HCT116 (cell line): ENCODE measurements around the gene PEX11A. TPM values are rescaled to one million over a fixed set of nuclear protein-coding genes. Genes with fewer than 3 reads are reported as not detected.

Experiments used
- ATAC-seq: fragments of 200-7000 bp; cut with Tn5 transposase; 2 replicates; pipeline ENCODE4 v1.9.1; 2020; ENCODE audit warnings: mild to moderate bottlenecking, moderate library complexity
- BruUV-seq: library from RNA; stranded (reverse); fragments of 400-500 nt; replicated peaks from 2 replicates; lab custom pipeline; 2021; lab: Mats Ljungman, UMichigan
- CTCF ChIA-PET: fragments of 300-600 bp; sonication (Branson Sonifier 250); formaldehyde crosslinking; loops from one replicate; lab custom pipeline; 2021; ENCODE audit warnings: antibody characterized with exemption; lab: Charles Lee
- POLR2A ChIA-PET: fragments of 300-600, 350-600 bp; sonication (Branson Sonifier 250); formaldehyde crosslinking; loops from one replicate; lab custom pipeline; 2021; ENCODE audit warnings: antibody characterized with exemption; lab: Charles Lee
- RAD21 ChIA-PET, 2 experiments: fragments of 300-600 bp; sonication (Branson Sonifier 250); formaldehyde crosslinking; loops; one replicate each; lab custom pipeline; 2023; ENCODE audit warnings: low total read pairs in 2 of 2; ENCODE audit not compliant: uncharacterized antibody in 2 of 2, unreplicated experiment in 2 of 2, low non-redundant PET in 1 of 2; lab: Charles Lee
- DNase-seq: peaks from one replicate; pipeline ENCODE4 v3.0.0-alpha.2; 2010; ENCODE audit warnings: low read depth, low spot score
- H2AFZ ChIP-seq: fragments of 200-600 bp; shearing (Covaris generic), sonication (generic); 2 replicates; pipeline ENCODE4 v1.6.1; 2017; ENCODE audit warnings: low read depth, mixed run types, mixed read lengths, antibody characterized with exemption, low read length; ENCODE audit not compliant: poor library complexity, severe bottlenecking
- H3K27ac ChIP-seq: 2 replicates; pipeline ENCODE4 v1.5.1; 2012; ENCODE audit warnings: low read depth, low read length
- H3K27me3 ChIP-seq: fragments of 200-600 bp; sonication (generic); 2 replicates; pipeline ENCODE4 v1.6.1; 2016; ENCODE audit warnings: mixed run types, low read length, mixed read lengths; ENCODE audit not compliant: insufficient read depth
- H3K36me3 ChIP-seq, 2 experiments: fragments of 200-500 bp in 1 of 2; fragments of 200-600 bp in 1 of 2; sonication (Bioruptor generic) in 1 of 2; sonication (generic) in 1 of 2; 2 replicates each; pipeline versions ENCODE4 v1.5.1 to v1.6.1; 2014 to 2016; ENCODE audit warnings: low read length in 2 of 2, inconsistent platforms in 1 of 2, mixed read lengths in 1 of 2, mixed run types in 1 of 2; ENCODE audit not compliant: insufficient read depth in 2 of 2, control insufficient read depth in 1 of 2
- H3K4me1 ChIP-seq, 2 experiments: fragments of 200-600 bp in 1 of 2; sonication (generic) in 1 of 2; 2 replicates each; pipeline versions ENCODE4 v1.5.1 to v1.6.1; 2012 to 2017; ENCODE audit warnings: low read length in 2 of 2, inconsistent platforms in 1 of 2, mild to moderate bottlenecking in 1 of 2, mixed read lengths in 1 of 2, mixed run types in 1 of 2, moderate library complexity in 1 of 2; ENCODE audit not compliant: insufficient read depth in 2 of 2, control insufficient read depth in 1 of 2
- H3K4me2 ChIP-seq: fragments of 200-600 bp; sonication (generic); 2 replicates; pipeline ENCODE4 v1.6.1; 2017; ENCODE audit warnings: mixed run types, low read length, mixed read lengths
- H3K4me3 ChIP-seq, 2 experiments: fragments of 200-600 bp in 1 of 2; sonication (generic) in 1 of 2; replicated peaks in 1 of 2; 2 replicates each; pipeline ENCODE4 v1.5.1; 2011 to 2016; ENCODE audit warnings: low read length in 2 of 2, control low read depth in 1 of 2, low read depth in 1 of 2, mild to moderate bottlenecking in 1 of 2, mixed read lengths in 1 of 2, mixed run types in 1 of 2
- H3K79me2 ChIP-seq: fragments of 200-600 bp; sonication (generic); 2 replicates; pipeline ENCODE4 v1.6.1; 2017; ENCODE audit warnings: mild to moderate bottlenecking, mixed run types, low read length, moderate library complexity, mixed read lengths; ENCODE audit not compliant: insufficient read depth
- H3K9ac ChIP-seq: fragments of 200-600 bp; sonication (generic); 2 replicates; pipeline ENCODE4 v1.6.1; 2016; ENCODE audit warnings: low read length, mixed read lengths
- H3K9me2 ChIP-seq: fragments of 200-600 bp; sonication (generic), shearing (Covaris generic); 2 replicates; pipeline ENCODE4 v1.6.1; 2017; ENCODE audit warnings: mixed run types, mild to moderate bottlenecking, moderate library complexity; ENCODE audit not compliant: insufficient read depth
- H3K9me3 ChIP-seq, 2 experiments: fragments of 200-500 bp in 1 of 2; fragments of 200-600 bp in 1 of 2; sonication (Bioruptor generic) in 1 of 2; sonication (generic) in 1 of 2; 2 replicates each; pipeline ENCODE4 v1.6.1; 2014 to 2017; ENCODE audit warnings: low read length in 2 of 2, mixed read lengths in 2 of 2, inconsistent platforms in 1 of 2, low read depth in 1 of 2, mild to moderate bottlenecking in 1 of 2, mixed run types in 1 of 2, moderate library complexity in 1 of 2; ENCODE audit not compliant: control insufficient read depth in 1 of 2, insufficient read depth in 1 of 2
- H4K20me1 ChIP-seq: fragments of 200-600 bp; sonication (generic), shearing (Covaris generic); 2 replicates; pipeline ENCODE4 v1.6.1; 2017; ENCODE audit warnings: mixed run types, mild to moderate bottlenecking, moderate library complexity; ENCODE audit not compliant: insufficient read depth
- EGR1 ChIP-seq: IDR thresholded peaks from 2 replicates; pipeline ENCODE4 v1.6.1; 2012; ENCODE audit warnings: low read depth
- EZH2phosphoT487 ChIP-seq: fragments of 200-600 bp; IDR thresholded peaks from 2 replicates; pipeline ENCODE4 v1.6.1; 2018; ENCODE audit warnings: antibody characterized with exemption, borderline replicate concordance
- FOSL1 ChIP-seq: IDR thresholded peaks from 2 replicates; pipeline ENCODE4 v1.6.1; 2012; ENCODE audit warnings: low read depth
- POLR2A ChIP-seq: IDR thresholded peaks from 2 replicates; pipeline ENCODE4 v1.7.0; 2011; ENCODE audit warnings: borderline replicate concordance; ENCODE audit not compliant: insufficient read depth, insufficient read length; ENCODE audit errors: extremely low read depth
- POLR2AphosphoS5 ChIP-seq: IDR thresholded peaks from 2 replicates; pipeline ENCODE4 v1.6.1; 2011; ENCODE audit warnings: mild to moderate bottlenecking, low read depth, low read length, moderate library complexity
- RAD21 ChIP-seq: IDR thresholded peaks from 2 replicates; pipeline ENCODE4 v1.6.1; 2012; ENCODE audit warnings: low read depth, mild to moderate bottlenecking
- SP1 ChIP-seq: IDR thresholded peaks from 2 replicates; pipeline ENCODE4 v1.6.1; 2012; ENCODE audit warnings: low read depth
- TCF7L2 ChIP-seq: IDR thresholded peaks from 2 replicates; pipeline ENCODE4 v1.7.0; 2011; ENCODE audit warnings: borderline replicate concordance, inconsistent platforms; ENCODE audit not compliant: insufficient read depth, insufficient read length; ENCODE audit errors: extremely low read depth
- YY1 ChIP-seq: IDR thresholded peaks from 2 replicates; pipeline ENCODE4 v1.6.1; 2011; ENCODE audit warnings: low read length, low read depth, moderate library complexity, mild to moderate bottlenecking; ENCODE audit not compliant: insufficient replicate concordance; ENCODE audit errors: extremely low read depth
- intact Hi-C: fragments of 100-400 bp; cut with micrococcal nuclease; formaldehyde crosslinking; loops from 2 replicates; pipeline ENCODE4 v1.10.0; 2022
- total RNA-seq: library from RNA; stranded (reverse); gene quantifications from one replicate; pipeline ENCODE4 v1.2.1, GENCODE V29; 2021; ENCODE audit not compliant: unreplicated experiment
- TF ChIP-seq, protein P1 (sequence below), 3 experiments: fragments of 200-600 bp in 1 of 3; sonication (generic) in 1 of 3; IDR thresholded peaks in 2 of 3; conservative IDR thresholded peaks in 1 of 3; 2 replicates each; pipeline ENCODE4 v1.5.1; 2012 to 2017; ENCODE audit warnings: low read depth in 2 of 3, low read length in 2 of 3, antibody characterized with exemption in 1 of 3, borderline replicate concordance in 1 of 3, control low read depth in 1 of 3, mild to moderate bottlenecking in 1 of 3, mixed read lengths in 1 of 3, mixed run types in 1 of 3, moderate library complexity in 1 of 3; ENCODE audit not compliant: insufficient read depth in 1 of 3
- TF ChIP-seq, protein P2 (sequence below): IDR thresholded peaks from 2 replicates; pipeline ENCODE4 v1.6.1; 2012
- TF ChIP-seq, protein P3 (sequence below): IDR thresholded peaks from 2 replicates; pipeline ENCODE4 v1.6.1; 2012

Gene PEX11A
- total RNA-seq, 1 experiment from 2014 or later: 7.1 TPM

DNA sequence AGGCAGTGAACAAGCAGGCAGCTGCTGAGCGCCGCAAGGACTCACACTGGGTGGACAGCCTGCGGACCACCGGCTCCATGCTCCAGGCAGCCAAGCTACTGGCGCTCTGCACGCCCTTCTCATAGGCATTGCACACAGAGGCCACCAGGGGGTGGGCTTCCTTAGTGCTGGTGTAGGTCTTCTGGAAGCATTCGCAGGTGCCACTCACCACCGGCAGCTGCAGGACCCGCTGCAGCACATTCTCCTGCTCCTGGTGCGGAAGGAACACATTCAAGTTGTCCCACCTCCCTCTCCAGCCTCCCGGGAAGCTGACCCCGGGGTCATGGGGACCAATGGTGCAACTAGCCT, 17.4 kb downstream of the PEX11A start:
- Histone ChIP-seq H3K4me1 (no peaks in the 10 kb centered on the region), H3K9ac (no peak overlapping the region), H3K9me3 (no peaks in the 10 kb centered on the region), H3K79me2 (no peaks in the 10 kb centered on the region), H3K9me2 (no peaks in the 10 kb centered on the region), H4K20me1 (no peaks in the 10 kb centered on the region), H3K4me3 (no peak overlapping the region)
- RAD21 ChIA-PET: no interaction called here
- POLR2A ChIA-PET: no interaction called here
- intact Hi-C loops: no loop called here
- BruUV-seq: no TSS peak
- peak; percentile 92 for ATAC-seq
- CTCF ChIA-PET: interaction anchor here (0.7 to 3.0 kb wide), 5 partner anchors 10 to 124 kb away, joined by 3 to 14 read pairs (median 3); no protein-coding TSS in a partner anchor
- TF ChIP-seq RAD21 (peak; percentile 52), EGR1 (no peak)
- TF ChIP-seq, protein P1, sequence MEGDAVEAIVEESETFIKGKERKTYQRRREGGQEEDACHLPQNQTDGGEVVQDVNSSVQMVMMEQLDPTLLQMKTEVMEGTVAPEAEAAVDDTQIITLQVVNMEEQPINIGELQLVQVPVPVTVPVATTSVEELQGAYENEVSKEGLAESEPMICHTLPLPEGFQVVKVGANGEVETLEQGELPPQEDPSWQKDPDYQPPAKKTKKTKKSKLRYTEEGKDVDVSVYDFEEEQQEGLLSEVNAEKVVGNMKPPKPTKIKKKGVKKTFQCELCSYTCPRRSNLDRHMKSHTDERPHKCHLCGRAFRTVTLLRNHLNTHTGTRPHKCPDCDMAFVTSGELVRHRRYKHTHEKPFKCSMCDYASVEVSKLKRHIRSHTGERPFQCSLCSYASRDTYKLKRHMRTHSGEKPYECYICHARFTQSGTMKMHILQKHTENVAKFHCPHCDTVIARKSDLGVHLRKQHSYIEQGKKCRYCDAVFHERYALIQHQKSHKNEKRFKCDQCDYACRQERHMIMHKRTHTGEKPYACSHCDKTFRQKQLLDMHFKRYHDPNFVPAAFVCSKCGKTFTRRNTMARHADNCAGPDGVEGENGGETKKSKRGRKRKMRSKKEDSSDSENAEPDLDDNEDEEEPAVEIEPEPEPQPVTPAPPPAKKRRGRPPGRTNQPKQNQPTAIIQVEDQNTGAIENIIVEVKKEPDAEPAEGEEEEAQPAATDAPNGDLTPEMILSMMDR (IDR thresholded peaks at IDR 0.05 in 2 of 3, conservative IDR thresholded peaks at IDR 0.05 in 1 of 3; ENCODE audit: borderline replicate concordance in 1 of 3, insufficient read depth in 1 of 3, low read depth in 2 of 3, low read length in 2 of 3): peak; percentile 35 to 82 (median 74); a peak in 5 of 6 replicates
- TF ChIP-seq, all 23 proteins: peak for 2
- peak; percentile 12 for DNase-seq
- Histone ChIP-seq H2AFZ (no peak overlapping the region), H3K36me3 (no peaks in the 10 kb centered on the region), H3K27ac (no peak overlapping the region), H3K4me2 (no peak overlapping the region), H3K27me3 (no peaks in the 10 kb centered on the region)

DNA sequence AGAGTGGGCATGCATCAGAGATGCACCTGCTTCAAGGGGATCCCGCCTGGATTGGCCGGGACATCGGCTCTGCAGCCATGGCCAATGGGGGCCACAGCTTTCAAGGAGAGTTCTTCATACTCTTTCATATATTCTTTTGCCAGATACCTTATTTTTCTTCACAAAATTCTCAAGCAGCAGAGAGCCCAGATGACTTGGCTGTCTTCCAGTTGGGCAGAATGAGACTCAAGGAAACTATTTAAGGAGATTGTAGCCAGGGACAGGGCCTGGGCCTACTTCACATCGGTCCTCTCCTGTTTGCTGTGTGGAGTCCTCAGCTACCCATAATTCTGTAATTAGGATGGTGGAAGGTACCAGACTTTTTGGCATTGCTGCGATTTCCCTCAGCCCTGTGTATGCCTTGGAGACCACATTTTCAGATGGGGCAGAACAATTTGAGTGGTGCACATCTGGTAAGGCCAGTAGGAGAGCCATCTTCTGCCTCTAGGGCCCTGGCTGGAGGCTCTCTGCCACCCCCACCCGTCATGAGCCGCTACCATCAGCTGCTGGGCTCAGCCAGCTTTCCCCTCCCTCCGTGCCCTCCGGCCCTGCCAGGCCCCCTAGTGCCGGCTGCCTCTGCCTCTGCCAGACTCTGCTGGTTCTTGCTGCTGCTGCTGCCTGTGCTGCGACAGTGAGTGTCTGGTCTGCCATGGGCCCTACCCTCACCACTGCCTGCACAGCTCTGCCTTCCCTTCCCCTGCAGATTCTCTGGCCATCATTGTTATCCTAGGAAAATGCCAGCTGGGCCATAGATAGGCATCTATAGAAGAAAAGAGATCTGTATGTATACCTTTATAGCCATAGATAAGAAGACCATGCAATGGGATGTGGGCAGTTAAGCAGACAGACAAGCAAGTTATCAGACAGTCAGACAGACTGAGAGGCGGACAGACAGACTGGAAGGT, 18.1 kb downstream of the PEX11A start:
- Histone ChIP-seq H3K4me3 (no peak overlapping the region), H3K27ac (no peak overlapping the region), H3K9me3 (no peaks in the 10 kb centered on the region), H3K9me2 (no peaks in the 10 kb centered on the region), H3K4me1 (no peaks in the 10 kb centered on the region), H3K79me2 (no peaks in the 10 kb centered on the region), H3K9ac (no peak overlapping the region), H3K36me3 (no peaks in the 10 kb centered on the region), H4K20me1 (no peaks in the 10 kb centered on the region), H2AFZ (no peak overlapping the region), H3K4me2 (no peak overlapping the region), H3K27me3 (no peaks in the 10 kb centered on the region)
- no peak for DNase-seq
- no TSS peak for BruUV-seq
- ChIA-PET CTCF (interaction anchor here (0.7 to 3.0 kb wide), 4 partner anchors 10 to 68 kb away, joined by 3 to 14 read pairs (median 5); no protein-coding TSS in a partner anchor), POLR2A (no interaction called here), RAD21 (no interaction called here)
- intact Hi-C loops: no loop called here
- TF ChIP-seq SP1 (no peak), EZH2phosphoT487 (no peak), YY1 (no peak), TCF7L2 (no peak), POLR2A (no peak), POLR2AphosphoS5 (no peak), FOSL1 (no peak)
- TF ChIP-seq, protein P2, sequence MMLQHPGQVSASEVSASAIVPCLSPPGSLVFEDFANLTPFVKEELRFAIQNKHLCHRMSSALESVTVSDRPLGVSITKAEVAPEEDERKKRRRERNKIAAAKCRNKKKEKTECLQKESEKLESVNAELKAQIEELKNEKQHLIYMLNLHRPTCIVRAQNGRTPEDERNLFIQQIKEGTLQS: no peak
- TF ChIP-seq, protein P3, sequence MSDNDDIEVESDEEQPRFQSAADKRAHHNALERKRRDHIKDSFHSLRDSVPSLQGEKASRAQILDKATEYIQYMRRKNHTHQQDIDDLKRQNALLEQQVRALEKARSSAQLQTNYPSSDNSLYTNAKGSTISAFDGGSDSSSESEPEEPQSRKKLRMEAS: no peak
- ATAC-seq: peak; percentile 23
